ENCODE data around the gene MYO7B.

GRCh38 chr2:127605691-127606263 lies 70.3 kb downstream of the MYO7B start:
- TF ChIP-seq POLR2A (IDR thresholded peaks at IDR 0.05; ENCODE audit: low read length) (no peak), GATA1 (IDR thresholded peaks at IDR 0.05; ENCODE audit: low read depth, low read length) (no peak)

All from erythroblast (primary cell).